Measurements from ENCODE around the gene C14orf180. TPM values are rescaled to one million over a fixed set of nuclear protein-coding genes. Genes with fewer than 3 reads are reported as not detected.

Gene C14orf180
- total RNA-seq (2021) (not detected in 2 replicates), Bru-seq, nascent RNA (not detected), BruChase-seq, experiment 1, labeled RNA remaining after a 2-hour chase (not detected), BruChase-seq, experiment 2, labeled RNA remaining after a 6-hour chase (not detected)
- long read RNA-seq = 0 reads

DNA sequence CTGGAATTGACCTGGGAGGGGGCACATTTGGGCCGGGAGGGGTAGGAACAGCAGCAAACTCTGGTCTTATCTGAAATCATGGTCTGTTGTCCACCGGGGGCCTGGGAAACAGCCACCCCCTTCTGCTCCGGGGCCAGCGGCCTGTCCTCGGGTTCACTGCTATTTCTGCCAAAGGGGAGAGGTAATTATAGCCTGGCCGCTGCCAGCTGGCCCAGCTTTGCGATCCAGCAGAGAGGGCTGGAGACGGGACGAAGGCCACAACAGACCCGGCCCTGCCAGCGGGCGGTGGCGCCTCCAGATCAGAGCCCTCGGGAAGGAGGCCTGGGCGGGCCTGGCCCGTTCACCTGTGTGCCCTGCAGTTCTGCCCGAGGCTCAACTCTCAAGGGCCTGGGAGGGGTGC, at the start of gene C14orf180:
Gene C14orf180 (plus strand): TSS at position 258 of the 400 bp plus-strand sequence. CDS start 6,667 bp downstream, outside the sequence.
- H3K4me3 ChIP-seq = no peak within 1 kb of the TSS
- no peaks in the 10 kb centered on the region for H3K9me2 ChIP-seq (ENCODE audit: insufficient read depth)
- peaks cover 99% of the 10 kb centered on the region for H3K27me3 ChIP-seq (ENCODE audit: insufficient read depth, low read depth)
- peak; percentile 33; the same call in 1 of the 2 replicates for TF ChIP-seq EZH2 (IDR thresholded peaks at IDR 0.05; ENCODE audit: low read depth)
- TF ChIP-seq, protein P1, sequence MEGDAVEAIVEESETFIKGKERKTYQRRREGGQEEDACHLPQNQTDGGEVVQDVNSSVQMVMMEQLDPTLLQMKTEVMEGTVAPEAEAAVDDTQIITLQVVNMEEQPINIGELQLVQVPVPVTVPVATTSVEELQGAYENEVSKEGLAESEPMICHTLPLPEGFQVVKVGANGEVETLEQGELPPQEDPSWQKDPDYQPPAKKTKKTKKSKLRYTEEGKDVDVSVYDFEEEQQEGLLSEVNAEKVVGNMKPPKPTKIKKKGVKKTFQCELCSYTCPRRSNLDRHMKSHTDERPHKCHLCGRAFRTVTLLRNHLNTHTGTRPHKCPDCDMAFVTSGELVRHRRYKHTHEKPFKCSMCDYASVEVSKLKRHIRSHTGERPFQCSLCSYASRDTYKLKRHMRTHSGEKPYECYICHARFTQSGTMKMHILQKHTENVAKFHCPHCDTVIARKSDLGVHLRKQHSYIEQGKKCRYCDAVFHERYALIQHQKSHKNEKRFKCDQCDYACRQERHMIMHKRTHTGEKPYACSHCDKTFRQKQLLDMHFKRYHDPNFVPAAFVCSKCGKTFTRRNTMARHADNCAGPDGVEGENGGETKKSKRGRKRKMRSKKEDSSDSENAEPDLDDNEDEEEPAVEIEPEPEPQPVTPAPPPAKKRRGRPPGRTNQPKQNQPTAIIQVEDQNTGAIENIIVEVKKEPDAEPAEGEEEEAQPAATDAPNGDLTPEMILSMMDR (conservative IDR thresholded peaks at IDR 0.05) = no peak
- no peak within 1 kb of the TSS for H3K27ac ChIP-seq
- DNase-seq = no peak
- no peaks in the 10 kb centered on the region for H3K4me1 ChIP-seq (replicated peaks; ENCODE audit: insufficient read depth)
- H3K36me3 ChIP-seq (ENCODE audit: low read depth) = no peaks in the 10 kb centered on the region
- no peaks in the 10 kb centered on the region for H3F3A ChIP-seq (ENCODE audit: insufficient read depth, low read depth)
- peaks cover 4% of the 10 kb centered on the region; the same call in 1 of the 2 replicates for H4K20me1 ChIP-seq (ENCODE audit: insufficient read depth)
- no peak within 1 kb of the TSS for H2AFZ ChIP-seq
- ChIA-PET CTCF (no interaction called here), POLR2A (ENCODE audit: unreplicated experiment) (no interaction called here)
- H3K4me2 ChIP-seq = no peak within 1 kb of the TSS
- H3K9me3 ChIP-seq (ENCODE audit: insufficient read depth, low read depth) = no peaks in the 10 kb centered on the region
- no TSS peak for BruUV-seq (replicated peaks)
- H3K79me2 ChIP-seq (ENCODE audit: low read depth) = no peaks in the 10 kb centered on the region
- intact Hi-C loops (cut with micrococcal nuclease; ENCODE audit: unreplicated experiment) = no loop called here

DNA sequence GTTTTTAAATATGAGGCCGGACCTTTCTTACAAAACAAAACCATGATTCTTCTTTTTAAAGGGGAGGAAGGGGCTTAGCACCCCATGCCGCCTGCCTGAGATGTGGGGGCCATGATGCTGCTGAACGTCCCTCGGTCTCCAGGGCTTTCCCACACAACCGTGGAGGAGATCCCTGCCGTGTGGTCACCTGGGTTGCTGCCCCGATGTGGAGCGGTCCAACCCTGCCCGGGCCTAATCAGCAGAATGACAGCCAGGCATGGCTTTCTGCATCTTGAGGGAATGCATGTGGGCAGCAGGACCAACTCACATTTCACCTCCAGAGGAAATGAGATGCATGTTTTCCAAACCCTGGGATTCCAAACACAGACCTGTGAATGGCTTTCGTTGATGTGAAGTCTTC, 48.9 kb upstream of the C14orf180 start:
- TF ChIP-seq, protein P1 (conservative IDR thresholded peaks at IDR 0.05) = no peak
- no peak for TF ChIP-seq EZH2 (IDR thresholded peaks at IDR 0.05; ENCODE audit: low read depth)
- intact Hi-C loops (cut with micrococcal nuclease; ENCODE audit: unreplicated experiment) = no loop called here
- H3K36me3 ChIP-seq (ENCODE audit: low read depth) = no peaks in the 10 kb centered on the region
- CTCF ChIA-PET = no interaction called here
- no peaks in the 10 kb centered on the region for H3K4me1 ChIP-seq (replicated peaks; ENCODE audit: insufficient read depth)
- no TSS peak for BruUV-seq (replicated peaks)
- DNase-seq = no peak
- peaks cover 78% of the 10 kb centered on the region for H3K27me3 ChIP-seq (ENCODE audit: insufficient read depth, low read depth)
- POLR2A ChIA-PET (ENCODE audit: unreplicated experiment) = no interaction called here
- H3K9me3 ChIP-seq (ENCODE audit: insufficient read depth, low read depth) = no peaks in the 10 kb centered on the region; the same call in 1 of the 2 replicates
- no peak overlapping the region for H2AFZ ChIP-seq
- H3K4me3 ChIP-seq = no peak overlapping the region
- no peak overlapping the region for H3K4me2 ChIP-seq
- no peaks in the 10 kb centered on the region for H3K9me2 ChIP-seq (ENCODE audit: insufficient read depth)
- H4K20me1 ChIP-seq (ENCODE audit: insufficient read depth) = no peaks in the 10 kb centered on the region
- no peaks in the 10 kb centered on the region for H3K79me2 ChIP-seq (ENCODE audit: low read depth)
- H3K27ac ChIP-seq = no peak overlapping the region
- peaks cover 6% of the 10 kb centered on the region; the same call in 1 of the 2 replicates for H3F3A ChIP-seq (ENCODE audit: insufficient read depth, low read depth)

GRCh38 chr14:104531421-104532190, 48.0 kb upstream of the C14orf180 start:
- Histone ChIP-seq H3K27me3 (ENCODE audit: insufficient read depth, low read depth) (peaks cover 87% of the 10 kb centered on the region), H3K9me2 (ENCODE audit: insufficient read depth) (no peaks in the 10 kb centered on the region), H3K36me3 (ENCODE audit: low read depth) (no peaks in the 10 kb centered on the region), H3K4me1 (replicated peaks; ENCODE audit: insufficient read depth) (no peaks in the 10 kb centered on the region), H2AFZ (no peak overlapping the region), H3K27ac (no peak overlapping the region), H3K4me3 (no peak overlapping the region), H3K9me3 (ENCODE audit: insufficient read depth, low read depth) (no peaks in the 10 kb centered on the region; the same call in 1 of the 2 replicates), H4K20me1 (ENCODE audit: insufficient read depth) (no peaks in the 10 kb centered on the region), H3K79me2 (ENCODE audit: low read depth) (no peaks in the 10 kb centered on the region), H3K4me2 (no peak overlapping the region), H3F3A (ENCODE audit: insufficient read depth, low read depth) (peaks cover 6% of the 10 kb centered on the region; the same call in 1 of the 2 replicates)
- intact Hi-C loops (cut with micrococcal nuclease; ENCODE audit: unreplicated experiment) = no loop called here
- ChIA-PET POLR2A (ENCODE audit: unreplicated experiment) (no interaction called here), CTCF (no interaction called here)
- BruUV-seq (replicated peaks) = no TSS peak
- TF ChIP-seq EZH2 (IDR thresholded peaks at IDR 0.05; ENCODE audit: low read depth) = no peak
- TF ChIP-seq, protein P1 (conservative IDR thresholded peaks at IDR 0.05) = no peak
- no peak for DNase-seq
